GM19455 (cell line): ENCODE measurements around the gene KCTD18.

ENCODE experiments used
- ATAC-seq: cut with Tn5 transposase; IDR thresholded peaks from one replicate; pipeline ENCODE4 v1.9.1; 2021; ENCODE audit not compliant: unreplicated experiment

The KCTD18 gene

DNA sequence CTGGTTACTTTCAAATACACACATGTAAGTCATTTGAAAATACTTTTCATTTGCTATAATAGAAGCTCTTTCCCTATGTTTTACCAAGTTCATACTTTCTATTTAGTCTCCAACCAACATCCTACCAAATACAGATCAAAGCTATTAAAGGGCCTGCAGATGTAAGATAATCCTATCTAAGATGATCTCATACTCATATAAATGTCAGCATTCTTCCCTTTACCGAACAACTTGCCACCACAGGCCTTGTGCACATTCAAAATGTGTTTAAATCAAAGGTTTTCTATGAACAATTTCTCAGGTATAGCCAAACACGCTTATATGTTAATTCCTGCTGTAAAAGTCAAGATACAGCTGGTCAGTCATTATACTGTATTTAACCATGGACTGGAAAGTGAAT lies 23.3 kb downstream of the KCTD18 start:
- no peak for ATAC-seq

DNA sequence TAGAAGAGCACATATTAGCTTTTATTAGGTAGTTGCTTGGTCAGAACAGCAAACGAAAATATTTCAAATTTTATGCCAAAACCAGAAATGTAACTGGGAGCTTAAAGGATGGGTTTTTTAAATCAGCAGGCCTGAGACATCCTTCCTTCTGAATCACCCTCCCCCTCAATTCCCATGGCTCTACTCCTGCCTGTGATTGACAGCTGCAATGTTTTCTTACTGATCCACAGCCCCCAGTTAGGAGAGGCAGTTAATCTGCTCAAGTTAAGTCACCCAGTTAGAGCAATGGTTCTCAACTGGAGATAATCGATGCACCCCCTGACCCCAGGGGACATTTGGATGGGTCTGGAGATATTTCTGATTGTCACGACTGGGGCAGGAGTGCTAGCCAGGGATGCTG lies 24.9 kb downstream of the KCTD18 start:
- no peak for ATAC-seq

- ATAC-seq: peak; percentile 63
Observed at GRCh38 chr2:200483729-200484198, 26.1 kb downstream of the KCTD18 start.

DNA sequence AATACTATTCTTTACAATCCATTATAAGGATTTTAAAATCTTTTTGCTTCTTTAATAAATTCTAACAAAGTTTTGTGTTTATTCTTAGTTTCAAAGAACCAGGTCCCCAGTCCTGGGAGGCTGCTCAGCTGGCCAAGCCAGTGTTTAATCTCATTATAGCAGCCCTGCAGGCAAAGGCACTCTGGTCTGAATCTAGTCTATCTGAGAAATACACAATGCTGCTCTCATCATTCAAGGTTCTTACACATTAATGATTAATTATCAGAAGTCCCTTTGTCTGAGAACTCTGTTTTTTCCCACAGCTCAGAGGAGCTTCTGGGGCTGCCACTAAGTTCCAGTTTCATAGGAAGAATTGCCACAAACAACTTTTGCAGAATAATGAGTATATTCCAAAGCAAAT lies 27.7 kb downstream of the KCTD18 start:
- no peak for ATAC-seq

DNA sequence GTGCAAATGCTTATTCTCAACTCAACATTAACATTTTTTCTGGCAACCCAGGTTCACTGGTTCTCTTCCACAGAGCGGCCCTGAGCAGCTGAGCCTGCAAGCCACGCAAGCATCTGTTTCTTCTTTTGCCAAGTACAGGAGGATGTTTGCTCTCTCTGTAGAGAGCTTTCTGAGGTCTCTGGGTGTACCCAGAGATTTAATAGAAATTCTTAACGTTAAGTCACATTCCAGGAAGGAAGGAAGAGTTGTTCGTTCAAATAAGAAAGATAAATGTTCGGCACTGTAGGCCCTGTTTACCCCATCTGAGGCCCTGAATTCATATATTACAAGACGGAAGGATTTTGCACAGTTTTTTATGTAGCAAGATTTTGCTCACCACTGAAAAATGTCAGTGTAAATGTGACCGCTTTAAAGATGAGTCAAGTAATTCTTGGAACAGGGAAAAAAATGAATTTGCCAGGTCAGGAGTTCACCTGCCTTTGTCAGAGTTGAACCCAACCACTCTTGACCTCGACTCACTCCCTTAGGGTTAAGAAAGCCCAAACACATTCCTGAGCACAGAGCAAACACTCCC lies 30.1 kb downstream of the KCTD18 start:
- no peak for ATAC-seq

GRCh38 chr2:200477667-200478131 lies 32.2 kb downstream of the KCTD18 start:
- ATAC-seq: no peak

- ATAC-seq: no peak
Observed at GRCh38 chr2:200476836-200477235, 33.0 kb downstream of the KCTD18 start.

DNA sequence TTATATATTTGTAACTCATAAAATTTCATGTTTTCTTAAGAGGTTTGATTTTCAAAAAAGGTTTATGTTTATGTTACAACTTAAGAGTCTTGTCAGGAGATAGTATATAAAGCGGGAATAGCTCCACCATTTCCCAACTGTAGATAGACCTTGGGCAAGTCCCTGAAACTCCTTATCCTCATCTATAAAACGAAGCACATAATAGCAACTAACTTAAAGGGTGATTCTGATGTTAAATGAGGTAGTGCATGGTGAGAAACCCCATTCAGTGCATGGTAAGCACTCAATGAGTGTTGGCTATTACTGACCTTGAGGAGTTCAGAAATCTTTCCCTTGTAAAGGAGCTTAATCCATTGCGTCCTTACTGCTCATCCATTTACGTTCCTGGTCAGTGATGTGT lies 34.1 kb downstream of the KCTD18 start:
- ATAC-seq: no peak

- ATAC-seq: no peak
Observed at GRCh38 chr2:200472853-200473464, 36.9 kb downstream of the KCTD18 start.

- ATAC-seq: peak; percentile 6
Observed at GRCh38 chr2:200471928-200472645, 37.8 kb downstream of the KCTD18 start.

GRCh38 chr2:200471324-200471848 lies 38.5 kb downstream of the KCTD18 start:
- ATAC-seq: peak; percentile 85

DNA sequence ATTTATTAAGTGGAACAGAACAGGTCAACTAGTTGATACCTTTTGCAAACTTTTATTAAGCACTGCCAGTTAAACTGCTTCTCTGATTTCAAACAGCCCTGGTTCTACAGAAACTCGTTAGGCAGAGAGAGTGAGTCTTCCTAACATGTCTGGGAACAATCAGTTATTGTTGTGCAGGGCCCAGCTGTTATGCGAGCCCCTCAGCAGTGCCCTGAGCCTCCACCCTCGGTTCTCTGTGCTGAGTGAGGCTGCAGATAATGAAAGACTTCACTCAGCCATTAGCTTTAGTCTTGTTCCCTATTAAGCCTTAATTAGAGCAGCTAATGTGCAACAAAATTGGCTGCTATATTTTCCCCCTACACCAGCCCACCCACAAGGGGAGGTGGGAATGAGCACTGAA lies 39.6 kb downstream of the KCTD18 start:
- no peak for ATAC-seq

DNA sequence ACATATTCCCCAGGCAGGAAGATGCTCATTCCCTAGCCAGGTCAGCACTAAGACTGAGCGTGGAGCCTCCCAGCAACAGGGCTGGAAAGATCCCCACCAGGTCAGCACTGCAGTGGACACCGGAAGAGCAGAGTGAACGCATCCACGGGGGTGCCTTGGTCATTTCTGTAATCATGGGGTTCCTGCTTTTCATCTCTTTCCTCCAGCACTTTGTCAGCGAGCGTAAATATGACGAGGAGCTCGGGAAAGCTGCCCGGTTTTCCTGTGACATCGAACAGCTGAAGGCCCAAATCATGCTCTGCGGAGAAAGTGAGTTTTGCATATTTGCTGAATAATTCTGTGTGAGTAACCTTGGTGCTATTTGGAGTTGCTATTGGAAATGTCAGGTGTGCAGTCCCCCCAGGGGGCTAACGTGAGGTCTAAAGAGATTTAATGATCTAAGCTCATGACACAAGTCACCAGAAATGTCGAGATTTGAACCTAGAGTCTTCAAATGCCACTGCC lies 40.1 kb downstream of the KCTD18 start:
- no peak for ATAC-seq

- ATAC-seq: no peak
Observed at GRCh38 chr2:200467806-200468681, 41.8 kb downstream of the KCTD18 start.

DNA sequence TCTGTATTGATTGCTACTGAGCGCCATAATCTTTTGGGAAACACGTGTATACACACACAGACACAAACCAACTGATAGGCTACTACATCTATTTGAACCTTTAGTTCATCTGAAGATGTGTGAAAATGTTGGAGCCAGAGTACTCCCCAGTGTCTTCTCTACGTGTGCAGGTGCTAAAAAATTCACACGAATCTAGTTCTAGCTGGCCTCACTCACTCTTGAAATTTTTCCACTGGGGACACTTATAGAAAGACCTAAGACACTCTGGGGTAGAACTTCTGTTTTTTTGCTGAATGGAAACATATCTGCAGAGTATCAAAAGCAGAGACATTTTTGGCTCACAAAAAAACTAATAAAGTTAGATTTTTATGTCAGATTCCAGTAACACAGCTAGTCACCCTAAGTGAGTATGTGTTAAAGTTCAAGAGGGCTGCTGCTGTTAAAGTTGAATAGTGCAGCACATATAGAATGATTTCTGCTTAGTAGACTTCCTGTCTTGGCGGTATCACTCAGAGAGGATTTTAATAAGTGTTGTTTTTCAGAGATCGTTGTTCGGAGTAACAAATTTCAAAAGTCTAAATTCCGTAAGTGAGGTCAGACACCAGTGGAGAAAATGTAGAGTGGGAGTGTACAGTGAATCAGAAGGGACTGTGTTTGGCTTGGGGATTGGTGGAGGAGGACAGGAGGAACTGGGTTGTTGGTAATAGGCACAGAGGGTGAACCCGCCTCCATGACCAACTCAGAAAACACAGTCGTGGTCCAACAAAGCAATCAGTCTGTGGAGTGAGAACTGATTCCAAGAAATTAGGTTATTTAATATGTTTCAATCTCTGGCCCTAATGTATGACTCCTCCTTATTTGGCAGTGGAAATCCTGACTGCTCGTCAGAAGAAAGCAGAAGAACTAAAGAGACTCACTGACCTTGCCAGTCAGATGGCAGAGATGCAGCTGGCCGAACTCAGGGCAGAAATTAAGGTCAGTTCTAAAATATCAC lies 43.1 kb downstream of the KCTD18 start:
- no peak for ATAC-seq

GRCh38 chr2:200463452-200463851 lies 46.4 kb downstream of the KCTD18 start:
- ATAC-seq: no peak

DNA sequence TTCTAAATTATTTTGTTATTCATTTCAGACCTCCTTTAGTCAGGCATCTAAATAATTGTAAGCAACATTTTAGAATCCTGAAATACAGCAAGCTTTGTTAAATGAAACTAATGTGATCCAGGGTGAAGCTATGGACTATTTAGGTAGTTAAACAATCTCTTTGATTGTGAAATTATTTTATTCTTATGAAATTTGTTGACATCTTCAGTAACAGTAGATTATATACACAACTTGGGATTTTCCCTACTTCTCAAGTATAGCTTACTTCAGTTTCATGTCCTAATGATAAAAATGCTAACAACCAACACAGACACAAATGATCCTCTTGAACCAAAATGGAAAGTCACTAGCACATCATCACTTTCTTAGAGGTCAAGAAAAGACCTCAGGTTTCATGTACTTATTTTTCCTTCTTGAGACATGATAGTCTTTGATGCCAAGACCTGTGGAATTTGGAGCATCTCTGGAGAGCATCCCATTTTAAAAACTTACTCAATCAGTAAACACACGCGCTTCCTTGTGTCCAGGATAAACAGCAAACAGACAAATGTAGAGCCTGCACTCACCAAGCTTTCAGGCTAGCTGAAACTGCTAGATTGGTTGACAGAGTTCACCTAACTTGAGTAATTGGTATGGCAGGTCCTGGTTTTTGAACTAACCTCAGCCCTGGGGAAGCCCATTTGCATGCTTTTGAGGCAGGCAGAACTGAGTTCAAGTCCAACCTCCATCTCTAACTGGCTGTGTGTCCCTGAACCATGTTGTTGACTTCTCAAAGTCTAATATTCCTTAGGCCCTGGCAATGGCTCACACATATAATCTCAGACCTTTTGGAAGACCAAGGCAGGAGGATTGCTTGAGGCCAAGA lies 47.8 kb downstream of the KCTD18 start:
- no peak for ATAC-seq

GRCh38 chr2:200459101-200459500 lies 50.8 kb downstream of the KCTD18 start:
- no peak for ATAC-seq

DNA sequence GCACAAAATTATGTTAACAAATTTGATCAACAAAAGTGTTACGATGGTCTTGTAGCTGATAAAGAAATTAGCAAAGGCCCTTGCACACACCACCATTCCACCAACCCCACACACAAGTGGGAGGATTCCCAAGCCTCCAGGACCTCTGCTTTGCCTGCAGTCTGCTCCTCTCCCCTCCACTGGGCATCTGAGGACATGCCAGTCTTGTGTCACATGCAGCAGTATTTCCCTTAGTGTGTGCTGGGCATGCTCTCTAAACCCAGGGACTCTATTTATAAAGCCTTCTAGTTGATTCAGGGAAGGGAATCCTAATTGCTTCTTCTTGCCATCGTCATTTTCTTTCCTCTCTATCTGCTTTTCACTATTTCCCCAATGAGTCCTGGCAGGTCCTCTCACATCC lies 53.3 kb downstream of the KCTD18 start:
- no peak for ATAC-seq
